Ovary (tissue), 3 donors: ENCODE results near the gene OR5B12.

Experiments
- EP300 ChIP-seq: sonication (generic); formaldehyde crosslinking; IDR thresholded peaks from one replicate; pipeline ENCODE4 v1.6.1; 2017; ENCODE audit warnings: antibody characterized with exemption
- POLR2A ChIP-seq: fragments of 450-650 bp; IDR thresholded peaks from one replicate; pipeline ENCODE4 v1.6.1; 2017; ENCODE audit warnings: antibody characterized with exemption, mild to moderate bottlenecking, moderate library complexity
- TF ChIP-seq, protein P1 (sequence below), 3 donors: fragments of 450-650 bp in 2 of 3; fragments of 200-600 bp in 1 of 3; IDR thresholded peaks; one replicate each; pipeline versions ENCODE4 v1.5.1 to v1.8.0; 2016 to 2022; ENCODE audit warnings: antibody characterized with exemption in 3 of 3, mild to moderate bottlenecking in 1 of 3
- donor health status: DM: no; HTN: no; CAD: no.

GRCh38 chr11:58392746-58393145, 49.3 kb downstream of the OR5B12 start:
- TF ChIP-seq EP300 (no peak), POLR2A (no peak)
- TF ChIP-seq, protein P1, sequence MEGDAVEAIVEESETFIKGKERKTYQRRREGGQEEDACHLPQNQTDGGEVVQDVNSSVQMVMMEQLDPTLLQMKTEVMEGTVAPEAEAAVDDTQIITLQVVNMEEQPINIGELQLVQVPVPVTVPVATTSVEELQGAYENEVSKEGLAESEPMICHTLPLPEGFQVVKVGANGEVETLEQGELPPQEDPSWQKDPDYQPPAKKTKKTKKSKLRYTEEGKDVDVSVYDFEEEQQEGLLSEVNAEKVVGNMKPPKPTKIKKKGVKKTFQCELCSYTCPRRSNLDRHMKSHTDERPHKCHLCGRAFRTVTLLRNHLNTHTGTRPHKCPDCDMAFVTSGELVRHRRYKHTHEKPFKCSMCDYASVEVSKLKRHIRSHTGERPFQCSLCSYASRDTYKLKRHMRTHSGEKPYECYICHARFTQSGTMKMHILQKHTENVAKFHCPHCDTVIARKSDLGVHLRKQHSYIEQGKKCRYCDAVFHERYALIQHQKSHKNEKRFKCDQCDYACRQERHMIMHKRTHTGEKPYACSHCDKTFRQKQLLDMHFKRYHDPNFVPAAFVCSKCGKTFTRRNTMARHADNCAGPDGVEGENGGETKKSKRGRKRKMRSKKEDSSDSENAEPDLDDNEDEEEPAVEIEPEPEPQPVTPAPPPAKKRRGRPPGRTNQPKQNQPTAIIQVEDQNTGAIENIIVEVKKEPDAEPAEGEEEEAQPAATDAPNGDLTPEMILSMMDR (IDR thresholded peaks at IDR 0.05), result no peak
